HEK293T (cell line): Measurements from ENCODE around the gene CERK.

Source experiments
- CTCF ChIA-PET: fragments of 350-600 bp; formaldehyde crosslinking; extraction: SDS; loops from one replicate; lab custom pipeline; 2021; ENCODE audit warnings: antibody characterized with exemption, inconsistent platforms; lab: Yijun Ruan, JAX
- POLR2A ChIA-PET: fragments of 350-600 bp; formaldehyde crosslinking; extraction: SDS; loops from one replicate; lab custom pipeline; 2020; ENCODE audit warnings: antibody characterized with exemption, inconsistent platforms; lab: Yijun Ruan, JAX
- DNase-seq: peaks from one replicate; pipeline ENCODE4 v3.0.0; 2012; ENCODE audit warnings: mixed read lengths; ENCODE audit errors: extremely low spot score
- ARNT ChIP-seq: fragments of 450-650 bp; IDR thresholded peaks from 2 replicates; pipeline ENCODE4 v1.6.1; 2017; ENCODE audit warnings: mild to moderate bottlenecking
- BHLHE40 ChIP-seq: fragments of 450-650 bp; IDR thresholded peaks from 2 replicates; pipeline ENCODE4 v1.6.1; 2016; ENCODE audit warnings: mild to moderate bottlenecking, moderate library complexity, borderline replicate concordance
- CTBP1 ChIP-seq: fragments of 450-650 bp; IDR thresholded peaks from 2 replicates; pipeline ENCODE4 v1.6.1; 2016; ENCODE audit warnings: borderline replicate concordance
- ELF4 ChIP-seq: fragments of 450-650 bp; IDR thresholded peaks from 2 replicates; pipeline ENCODE4 v1.6.1; 2017; ENCODE audit warnings: antibody characterized with exemption
- FOXA1 ChIP-seq: fragments of 450-650 bp; IDR thresholded peaks from 2 replicates; pipeline ENCODE4 v1.6.1; 2016; ENCODE audit warnings: mild to moderate bottlenecking
- FOXK2 ChIP-seq: fragments of 450-650 bp; IDR thresholded peaks from 2 replicates; pipeline ENCODE4 v1.6.1; 2016; ENCODE audit warnings: mild to moderate bottlenecking
- FOXM1 ChIP-seq: fragments of 450-650 bp; IDR thresholded peaks from 2 replicates; pipeline ENCODE4 v1.6.1; 2017; ENCODE audit warnings: mild to moderate bottlenecking, borderline replicate concordance
- HDGF ChIP-seq: fragments of 450-650 bp; IDR thresholded peaks from 2 replicates; pipeline ENCODE4 v1.6.1; 2017; ENCODE audit warnings: antibody characterized with exemption, borderline replicate concordance
- L3MBTL2 ChIP-seq: fragments of 450-650 bp; conservative IDR thresholded peaks from 2 replicates; pipeline ENCODE4 v1.6.1; 2016; ENCODE audit warnings: mild to moderate bottlenecking
- LEF1 ChIP-seq: fragments of 450-650 bp; IDR thresholded peaks from 2 replicates; pipeline ENCODE4 v1.6.1; 2017; ENCODE audit warnings: mild to moderate bottlenecking, borderline replicate concordance
- NFRKB ChIP-seq: fragments of 450-650 bp; IDR thresholded peaks from 2 replicates; pipeline ENCODE4 v1.6.1; 2016; ENCODE audit warnings: mild to moderate bottlenecking, moderate library complexity
- SP1 ChIP-seq: fragments of 450-650 bp; IDR thresholded peaks from 2 replicates; pipeline ENCODE4 v1.6.1; 2017
- SUZ12 ChIP-seq: fragments of 450-650 bp; IDR thresholded peaks from 2 replicates; pipeline ENCODE4 v1.6.1; 2016; ENCODE audit warnings: mild to moderate bottlenecking
- TARDBP ChIP-seq: fragments of 450-650 bp; IDR thresholded peaks from 2 replicates; pipeline ENCODE4 v1.6.1; 2016
- ZNF384 ChIP-seq: fragments of 450-650 bp; IDR thresholded peaks from 2 replicates; pipeline ENCODE4 v1.6.1; 2016
- TF ChIP-seq, protein P1 (sequence below): fragments of 450-650 bp; IDR thresholded peaks from 2 replicates; pipeline ENCODE4 v1.6.1; 2016

The CERK gene

GRCh38 chr22:46774980-46775849 is 37.2 kb upstream of the CERK start:
- CTCF ChIA-PET, result interaction anchor here (1.5 to 1.8 kb wide), 2 partner anchors 17 to 29 kb away, joined by 6 to 8 read pairs; no protein-coding TSS in a partner anchor
- no peak for DNase-seq
- POLR2A ChIA-PET, result interaction anchor here (1.0 to 3.9 kb wide), 2 partner anchors 13 to 16 kb away, joined by 3 to 41 read pairs; partner anchors contain the start of gene TBC1D22A

DNA sequence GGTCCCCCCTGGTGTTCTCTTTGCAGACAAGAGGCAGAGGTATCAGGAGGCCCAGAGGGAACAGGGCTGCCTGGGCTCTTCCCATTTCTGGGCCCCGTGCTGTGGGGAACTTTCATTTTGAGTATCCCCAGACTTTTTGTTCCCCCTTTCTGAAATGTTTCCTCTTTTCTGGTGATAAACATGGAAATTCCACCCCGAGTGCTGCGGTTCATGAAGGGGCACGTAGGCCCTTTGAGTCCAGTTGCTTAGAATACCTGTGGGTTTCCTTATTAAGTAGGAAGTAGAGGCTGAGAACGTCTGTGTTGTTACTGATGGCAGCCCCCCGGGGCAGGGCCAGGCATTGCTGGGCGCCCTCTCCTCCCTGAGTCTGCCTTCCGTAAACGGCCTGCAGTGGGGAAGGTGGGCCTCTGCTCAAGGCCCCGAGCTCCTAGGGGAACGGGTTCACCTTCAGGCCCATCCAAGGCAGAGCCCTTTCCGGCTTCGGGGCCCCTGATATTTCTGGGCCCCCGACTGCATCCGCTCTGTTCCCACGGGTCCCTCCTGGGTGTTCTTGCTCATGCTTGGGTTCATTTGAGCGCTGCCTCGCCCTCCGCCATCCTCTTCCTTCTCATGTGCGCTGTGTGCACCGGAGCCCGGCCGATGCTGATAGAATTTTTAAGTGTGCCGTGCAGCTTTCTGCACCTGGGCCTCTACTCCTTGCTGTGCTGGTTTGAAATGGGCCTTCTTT is 36.4 kb upstream of the CERK start:
- TF ChIP-seq, protein P1, sequence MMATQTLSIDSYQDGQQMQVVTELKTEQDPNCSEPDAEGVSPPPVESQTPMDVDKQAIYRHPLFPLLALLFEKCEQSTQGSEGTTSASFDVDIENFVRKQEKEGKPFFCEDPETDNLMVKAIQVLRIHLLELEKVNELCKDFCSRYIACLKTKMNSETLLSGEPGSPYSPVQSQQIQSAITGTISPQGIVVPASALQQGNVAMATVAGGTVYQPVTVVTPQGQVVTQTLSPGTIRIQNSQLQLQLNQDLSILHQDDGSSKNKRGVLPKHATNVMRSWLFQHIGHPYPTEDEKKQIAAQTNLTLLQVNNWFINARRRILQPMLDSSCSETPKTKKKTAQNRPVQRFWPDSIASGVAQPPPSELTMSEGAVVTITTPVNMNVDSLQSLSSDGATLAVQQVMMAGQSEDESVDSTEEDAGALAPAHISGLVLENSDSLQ, result no peak
- TF ChIP-seq NFRKB (no peak), ARNT (no peak), SUZ12 (no peak), L3MBTL2 (no peak), ELF4 (no peak), CTBP1 (no peak), SP1 (no peak), BHLHE40 (no peak), HDGF (no peak), LEF1 (no peak), TARDBP (no peak)
- POLR2A ChIA-PET, result interaction anchor here (0.7 to 3.9 kb wide), 3 partner anchors 9 to 15 kb away, joined by 3 to 41 read pairs (median 3); partner anchors contain the start of gene TBC1D22A
- CTCF ChIA-PET, result interaction anchor here (1.1 to 1.8 kb wide), 3 partner anchors 16 to 30 kb away, joined by 3 to 8 read pairs (median 6); no protein-coding TSS in a partner anchor
- no peak for DNase-seq

More at GRCh38 chr22:46774980-46775849, 37.2 kb upstream of the CERK start:
- TF ChIP-seq HDGF (no peak), BHLHE40 (no peak), NFRKB (no peak), LEF1 (no peak), ZNF384 (no peak), SP1 (no peak), ARNT (no peak), FOXA1 (no peak), CTBP1 (no peak), FOXK2 (no peak), SUZ12 (no peak), L3MBTL2 (no peak), TARDBP (no peak), FOXM1 (no peak), ELF4 (no peak)
- TF ChIP-seq, protein P1, result no peak

GRCh38 chr22:46773076-46773475 is 35.0 kb upstream of the CERK start:
- ChIA-PET CTCF (interaction anchor here (1.1 kb wide), 1 partner anchor 25 kb away, joined by 3 read pairs; no protein-coding TSS in a partner anchor), POLR2A (interaction anchor here (3.9 kb wide), 1 partner anchor 11 kb away, joined by 41 read pairs; the partner anchor contains the start of gene TBC1D22A)
- TF ChIP-seq ZNF384, result no peak
- TF ChIP-seq FOXM1, result no peak
- TF ChIP-seq ELF4, result no peak
- no peak for TF ChIP-seq LEF1
- no peak for TF ChIP-seq ARNT
- TF ChIP-seq, protein P1, result no peak
- TF ChIP-seq FOXA1, result no peak
- TF ChIP-seq SUZ12, result no peak
- TF ChIP-seq HDGF, result no peak
- TF ChIP-seq L3MBTL2, result no peak
- DNase-seq, result no peak

DNA sequence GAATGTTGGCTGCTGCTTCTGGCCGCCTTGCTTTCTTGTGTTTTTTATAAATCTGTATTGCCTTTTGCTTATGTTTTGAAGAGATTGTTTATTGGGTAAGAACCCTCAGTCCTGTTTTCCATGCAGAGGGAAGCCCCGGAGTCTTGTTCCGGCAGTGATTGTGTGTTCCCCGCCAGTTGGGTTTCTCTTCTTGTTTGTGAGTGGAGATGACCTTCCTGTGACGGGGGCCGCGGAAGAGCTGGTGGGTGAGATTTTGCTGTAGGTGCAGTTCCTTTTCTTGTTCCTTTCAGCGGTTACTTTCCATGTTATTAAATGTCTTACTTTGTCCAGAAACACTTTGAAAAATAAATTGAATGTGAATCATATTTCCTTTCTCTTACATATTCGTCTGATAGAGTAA is 32.7 kb upstream of the CERK start:
- no peak for DNase-seq
- ChIA-PET POLR2A (interaction anchor here (1.3 to 1.4 kb wide), 2 partner anchors 8 to 12 kb away, joined by 4 read pairs; partner anchors contain the start of gene TBC1D22A), CTCF (interaction anchor here (0.8 kb wide), 1 partner anchor 9 kb away, joined by 4 read pairs; no protein-coding TSS in a partner anchor)
- TF ChIP-seq, protein P1, result no peak
- TF ChIP-seq HDGF (no peak), NFRKB (no peak), L3MBTL2 (no peak), ZNF384 (no peak), ARNT (no peak), SUZ12 (no peak), ELF4 (no peak), TARDBP (no peak), CTBP1 (no peak), FOXK2 (no peak), FOXA1 (no peak), SP1 (no peak), BHLHE40 (no peak), FOXM1 (no peak), LEF1 (no peak)
